Mesenchymal stem cell (in vitro differentiated cells and primary cell): Measurements from ENCODE around the gene MXI1.
"Not testable (repeated sequence)": the region's sequence is repeated elsewhere in the genome, so short reads cannot be mapped to it uniquely, and the experiment has no call there.

ENCODE experiments used
- DNase-seq: peaks from one replicate; pipeline ENCODE4 v3.0.0-alpha.2; 2013
- H2AFZ ChIP-seq: one replicate; pipeline ENCODE4 v1.6.1; 2013; ENCODE audit warnings: low read depth, mild to moderate bottlenecking, control low read depth, inconsistent platforms, low read length, moderate library complexity
- H2AK5ac ChIP-seq: 2 replicates; pipeline ENCODE4 v1.6.1; 2013; ENCODE audit warnings: low read length, moderate library complexity, mild to moderate bottlenecking, inconsistent platforms; ENCODE audit not compliant: severe bottlenecking
- H2BK120ac ChIP-seq: one replicate; pipeline ENCODE4 v1.6.1; 2013; ENCODE audit warnings: low read depth, mild to moderate bottlenecking, inconsistent platforms, low read length, moderate library complexity
- H2BK12ac ChIP-seq, 2 experiments: one replicate each; pipeline ENCODE4 v1.6.1; 2013; ENCODE audit warnings: inconsistent platforms in 2 of 2, low read length in 2 of 2, mild to moderate bottlenecking in 2 of 2, moderate library complexity in 2 of 2, control low read depth in 1 of 2
- H2BK15ac ChIP-seq: one replicate; pipeline ENCODE4 v1.6.1; 2013; ENCODE audit warnings: mild to moderate bottlenecking, low read depth, inconsistent platforms; ENCODE audit not compliant: poor library complexity, severe bottlenecking
- H2BK5ac ChIP-seq: 2 replicates; pipeline ENCODE4 v1.6.1; 2013; ENCODE audit warnings: low read depth, mild to moderate bottlenecking, low read length, control low read depth, inconsistent platforms; ENCODE audit not compliant: poor library complexity, severe bottlenecking
- H3K14ac ChIP-seq, 2 experiments: one replicate each; pipeline ENCODE4 v1.6.1; 2013; ENCODE audit warnings: inconsistent platforms in 2 of 2, low read length in 2 of 2, control low read depth in 1 of 2, mild to moderate bottlenecking in 1 of 2, moderate library complexity in 1 of 2
- H3K18ac ChIP-seq, 2 experiments: one replicate each; pipeline ENCODE4 v1.6.1; 2013; ENCODE audit warnings: inconsistent platforms in 2 of 2, low read length in 2 of 2, control low read depth in 1 of 2, low read depth in 1 of 2, mild to moderate bottlenecking in 1 of 2
- H3K23ac ChIP-seq, 2 experiments: one replicate each; pipeline ENCODE4 v1.6.1; 2013; ENCODE audit warnings: inconsistent platforms in 2 of 2, low read length in 2 of 2, mild to moderate bottlenecking in 2 of 2, moderate library complexity in 2 of 2, control low read depth in 1 of 2
- H3K27ac ChIP-seq: 2 replicates; pipeline ENCODE4 v1.5.1; 2013; ENCODE audit warnings: mild to moderate bottlenecking, moderate library complexity, low read length, control low read depth, inconsistent platforms; ENCODE audit not compliant: poor library complexity, severe bottlenecking
- H3K27me3 ChIP-seq, 2 experiments: 2 replicates each; pipeline versions ENCODE4 v1.6.1 to v1.7.0; 2013; ENCODE audit warnings: low read length in 2 of 2, mild to moderate bottlenecking in 2 of 2, moderate library complexity in 2 of 2, control low read depth in 1 of 2, inconsistent platforms in 1 of 2; ENCODE audit not compliant: control insufficient read depth in 1 of 2, insufficient read depth in 1 of 2
- H3K36me3 ChIP-seq, 2 experiments: 2 replicates each; pipeline versions ENCODE4 v1.6.1 to v1.7.0; 2013; ENCODE audit warnings: low read length in 2 of 2, control low read depth in 1 of 2, inconsistent platforms in 1 of 2, low read depth in 1 of 2, mild to moderate bottlenecking in 1 of 2; ENCODE audit not compliant: insufficient read depth in 2 of 2, control insufficient read depth in 1 of 2
- H3K4ac ChIP-seq, 2 experiments: one replicate each; pipeline ENCODE4 v1.6.1; 2013; ENCODE audit warnings: inconsistent platforms in 2 of 2, low read length in 2 of 2, mild to moderate bottlenecking in 2 of 2, moderate library complexity in 2 of 2, control low read depth in 1 of 2, low read depth in 1 of 2
- H3K4me1 ChIP-seq: 2 replicates; pipeline ENCODE4 v1.6.1; 2013; ENCODE audit warnings: low read depth, low read length, control low read depth; ENCODE audit not compliant: control insufficient read depth, insufficient read depth
- H3K4me2 ChIP-seq: 2 replicates; pipeline ENCODE4 v1.6.1; 2013; ENCODE audit warnings: low read length, mild to moderate bottlenecking, inconsistent platforms; ENCODE audit not compliant: poor library complexity, severe bottlenecking
- H3K4me3 ChIP-seq, 2 experiments: 2 replicates each; pipeline versions ENCODE4 v1.5.1 to v1.7.0; 2013; ENCODE audit warnings: low read length in 2 of 2, mild to moderate bottlenecking in 2 of 2, control low read depth in 1 of 2, low read depth in 1 of 2; ENCODE audit not compliant: insufficient read depth in 1 of 2
- H3K79me1 ChIP-seq: replicated peaks from 2 replicates; pipeline ENCODE4 v1.6.1; 2013; ENCODE audit warnings: mild to moderate bottlenecking, control low read depth, low read length, inconsistent platforms; ENCODE audit not compliant: poor library complexity, severe bottlenecking
- H3K9ac ChIP-seq: 2 replicates; pipeline ENCODE4 v1.7.0; 2013; ENCODE audit warnings: mild to moderate bottlenecking, low read length, moderate library complexity
- H3K9me3 ChIP-seq: 2 replicates; pipeline ENCODE4 v1.7.0; 2013; ENCODE audit warnings: mild to moderate bottlenecking, low read length; ENCODE audit not compliant: control insufficient read depth
- H4K8ac ChIP-seq: one replicate; pipeline ENCODE4 v1.6.1; 2013; ENCODE audit warnings: inconsistent platforms, mild to moderate bottlenecking, low read length, moderate library complexity
- H4K91ac ChIP-seq: one replicate; pipeline ENCODE4 v1.6.1; 2013; ENCODE audit warnings: mild to moderate bottlenecking, low read length, inconsistent platforms
- WGBS: methylation state at CpG from one replicate; pipeline ENCODE4 v1.1.7; 2013; ENCODE audit warnings: mixed read lengths; 5-methylcytosine and 5-hydroxymethylcytosine counted together

Gene MXI1

GRCh38 chr10:110269374-110270318 is 62.2 kb downstream of the MXI1 start:
- Histone ChIP-seq H2BK5ac (no peak overlapping the region), H4K91ac (no peak overlapping the region), H2BK120ac (no peak overlapping the region), H3K4me2 (no peak overlapping the region), H3K36me3 (no peaks in the 10 kb centered on the region), H3K4ac (no peak overlapping the region), H4K8ac (no peak overlapping the region), H3K27ac (no peak overlapping the region), H2AK5ac (no peak overlapping the region), H2BK15ac (no peak overlapping the region), H3K27me3 (no peaks in the 10 kb centered on the region), H3K9me3 (no peaks in the 10 kb centered on the region), H2BK12ac (no peak overlapping the region), H3K14ac (no peak overlapping the region), H3K9ac (peak overlapping the region; percentile 79), H3K79me1 (no peaks in the 10 kb centered on the region), H3K18ac (no peak overlapping the region), H2AFZ (no peak overlapping the region), H3K4me1 (no peaks in the 10 kb centered on the region), H3K23ac (no peak overlapping the region), H3K4me3 (peak overlapping the region in 1 of 2 experiments; percentile 68)
- DNase-seq: no peak
- WGBS: 94% methylated on average over 3 of the region's 4 CpGs

GRCh38 chr10:110272995-110273394 is 65.6 kb downstream of the MXI1 start:
- DNase-seq, H3K9me3 ChIP-seq, H3K27ac ChIP-seq, H3K27me3 ChIP-seq, H2BK12ac ChIP-seq, H3K18ac ChIP-seq, H3K4me3 ChIP-seq, H3K4me2 ChIP-seq, H4K91ac ChIP-seq, H2AFZ ChIP-seq, H3K4me1 ChIP-seq, H3K23ac ChIP-seq, H2BK15ac ChIP-seq, H3K4ac ChIP-seq, H3K36me3 ChIP-seq, H3K79me1 ChIP-seq, H2AK5ac ChIP-seq, H2BK5ac ChIP-seq, H4K8ac ChIP-seq, H2BK120ac ChIP-seq, H3K14ac ChIP-seq: not testable (repeated sequence)
- 89% methylated on average over 12 of the region's 15 CpGs for WGBS
- H3K9ac ChIP-seq: peak overlapping the region; percentile 54

- no peak overlapping the region for H2BK15ac ChIP-seq
- no peak overlapping the region for H2BK120ac ChIP-seq
- no peaks in the 10 kb centered on the region for H3K9me3 ChIP-seq
- H3K18ac ChIP-seq: no peak overlapping the region
- no peak overlapping the region for H4K8ac ChIP-seq
- 89% methylated on average over 4 of the region's 4 CpGs for WGBS
- peak; percentile 74 for DNase-seq
- H3K36me3 ChIP-seq: no peaks in the 10 kb centered on the region
- peaks cover 4% of the 10 kb centered on the region for H3K79me1 ChIP-seq
- H3K23ac ChIP-seq: no peak overlapping the region
- no peaks in the 10 kb centered on the region for H3K4me1 ChIP-seq
- no peak overlapping the region for H4K91ac ChIP-seq
- H3K4ac ChIP-seq: no peak overlapping the region
- H3K4me3 ChIP-seq: no peak overlapping the region
- H2AFZ ChIP-seq: no peak overlapping the region
- no peak overlapping the region for H3K4me2 ChIP-seq
- no peaks in the 10 kb centered on the region for H3K27me3 ChIP-seq
- no peak overlapping the region for H2BK12ac ChIP-seq
- no peak overlapping the region for H3K27ac ChIP-seq
- no peak overlapping the region for H3K14ac ChIP-seq
- no peak overlapping the region for H2BK5ac ChIP-seq
- H3K9ac ChIP-seq: peak overlapping the region; percentile 54
- no peak overlapping the region for H2AK5ac ChIP-seq
These were observed 66.1 kb downstream of the MXI1 start for GRCh38 chr10:110273474-110273873.

- H3K9ac ChIP-seq: no peak overlapping the region
- no peak overlapping the region for H2BK12ac ChIP-seq
- no peak overlapping the region for H3K4me2 ChIP-seq
- H3K14ac ChIP-seq: no peak overlapping the region
- no peak overlapping the region for H2BK15ac ChIP-seq
- no peaks in the 10 kb centered on the region for H3K9me3 ChIP-seq
- H3K36me3 ChIP-seq: no peaks in the 10 kb centered on the region
- H2AK5ac ChIP-seq: no peak overlapping the region
- H3K4ac ChIP-seq: no peak overlapping the region
- H3K79me1 ChIP-seq: peaks cover 4% of the 10 kb centered on the region
- no peak overlapping the region for H2BK5ac ChIP-seq
- no peak for DNase-seq
- no peak overlapping the region for H4K91ac ChIP-seq
- H3K18ac ChIP-seq: no peak overlapping the region
- no peaks in the 10 kb centered on the region for H3K4me1 ChIP-seq
- H2AFZ ChIP-seq: no peak overlapping the region
- H4K8ac ChIP-seq: no peak overlapping the region
- no peaks in the 10 kb centered on the region for H3K27me3 ChIP-seq
- no peak overlapping the region for H3K23ac ChIP-seq
- no peak overlapping the region for H2BK120ac ChIP-seq
- no peak overlapping the region for H3K27ac ChIP-seq
- H3K4me3 ChIP-seq: no peak overlapping the region
These were observed 66.7 kb downstream of the MXI1 start for GRCh38 chr10:110274072-110274627.
